Stomach (tissue), 9 donors: ENCODE results near the gene CHGA. TPM values are rescaled to one million over a fixed set of nuclear protein-coding genes. Genes with fewer than 3 reads are reported as not detected.

ENCODE experiments used
- DNase-seq, 2 donors: peaks; one replicate each; pipeline versions ENCODE4 v3.0.0 to v3.0.0-alpha.2; 2013 to 2019
- H3K27ac ChIP-seq, 5 donors: fragments of 200-600 bp in 4 of 5; sonication (generic) in 4 of 5; one replicate each; pipeline ENCODE4 v1.5.1; 2013 to 2019; ENCODE audit warnings: mild to moderate bottlenecking in 1 of 5, moderate library complexity in 1 of 5
- H3K27me3 ChIP-seq, 3 donors: fragments of 200-600 bp; sonication (generic); one replicate each; pipeline ENCODE4 v1.5.1; 2017 to 2019; ENCODE audit warnings: mixed run types in 1 of 3
- H3K36me3 ChIP-seq, 4 donors: fragments of 200-600 bp; sonication (generic); 1 replicate in 3 of 4; 2 replicates in 1 of 4; pipeline ENCODE4 v1.5.1; 2016 to 2019
- H3K4me1 ChIP-seq, 4 donors: fragments of 200-600 bp; sonication (generic); one replicate each; pipeline ENCODE4 v1.5.1; 2016 to 2019
- H3K4me3 ChIP-seq, 4 donors: fragments of 200-600 bp; sonication (generic) in 3 of 4; one replicate each; pipeline ENCODE4 v1.5.1; 2016 to 2019; ENCODE audit warnings: mild to moderate bottlenecking in 1 of 4
- H3K9me3 ChIP-seq, 4 donors: fragments of 200-600 bp; sonication (generic); one replicate each; pipeline ENCODE4 v1.5.1; 2016 to 2019
- EP300 ChIP-seq: sonication (generic); formaldehyde crosslinking; IDR thresholded peaks from one replicate; pipeline ENCODE4 v1.6.1; 2017; ENCODE audit warnings: antibody characterized with exemption
- POLR2A ChIP-seq, 4 donors: fragments of 450-650 bp; IDR thresholded peaks; one replicate each; pipeline ENCODE4 v1.6.1; 2016; ENCODE audit warnings: antibody characterized with exemption in 4 of 4, control low read depth in 2 of 4, mild to moderate bottlenecking in 1 of 4, moderate library complexity in 1 of 4
- POLR2AphosphoS5 ChIP-seq, 3 donors: sonication (generic); formaldehyde crosslinking; IDR thresholded peaks; one replicate each; pipeline ENCODE4 v1.6.1; 2016; ENCODE audit warnings: antibody characterized with exemption in 3 of 3
- WGBS, 5 donors: extraction: QIAGEN DNeasy Blood & Tissue Kit in 3 of 5; methylation state at CpG; one replicate each; pipeline versions ENCODE4 v1.1.5 to v1.1.7; 2013 to 2018; 5-methylcytosine and 5-hydroxymethylcytosine counted together
- intact Hi-C: fragments of 100-400 bp; cut with DNase I; formaldehyde crosslinking; loops from one replicate; pipeline ENCODE4 v1.15.1; 2023; ENCODE audit warnings: low total_unique reads
- polyA plus RNA-seq, 3 donors: library from polyadenylated mRNA; stranded (reverse); fragments of 200-250 nt; gene quantifications; one replicate each; pipeline ENCODE4 v1.2.3, GENCODE V29; 2013
- total RNA-seq, 5 donors: library from RNA; depleted of rRNA; stranded (reverse); fragments of >200 nt; gene quantifications; one replicate each; pipeline versions ENCODE4 v1.1.0 to v1.2.3, GENCODE V29; 2014 to 2016
- TF ChIP-seq, protein P1 (sequence below), 7 experiments: fragments of 450-650 bp in 4 of 7; fragments of 200-600 bp in 3 of 7; sonication (generic) in 3 of 7; IDR thresholded peaks; one replicate each; pipeline ENCODE4 v1.5.1; 2016 to 2019; ENCODE audit warnings: antibody characterized with exemption in 7 of 7, control low read depth in 2 of 7, mild to moderate bottlenecking in 1 of 7
- donor health status: healthy with polysubstance abuse.
- donor health status: Bipolar disorder and iron deficiency.
- donor health status: healthy.

The CHGA gene
- total and polyA plus RNA-seq, 8 donors, result 2.3 to 455 (median 132) TPM

DNA sequence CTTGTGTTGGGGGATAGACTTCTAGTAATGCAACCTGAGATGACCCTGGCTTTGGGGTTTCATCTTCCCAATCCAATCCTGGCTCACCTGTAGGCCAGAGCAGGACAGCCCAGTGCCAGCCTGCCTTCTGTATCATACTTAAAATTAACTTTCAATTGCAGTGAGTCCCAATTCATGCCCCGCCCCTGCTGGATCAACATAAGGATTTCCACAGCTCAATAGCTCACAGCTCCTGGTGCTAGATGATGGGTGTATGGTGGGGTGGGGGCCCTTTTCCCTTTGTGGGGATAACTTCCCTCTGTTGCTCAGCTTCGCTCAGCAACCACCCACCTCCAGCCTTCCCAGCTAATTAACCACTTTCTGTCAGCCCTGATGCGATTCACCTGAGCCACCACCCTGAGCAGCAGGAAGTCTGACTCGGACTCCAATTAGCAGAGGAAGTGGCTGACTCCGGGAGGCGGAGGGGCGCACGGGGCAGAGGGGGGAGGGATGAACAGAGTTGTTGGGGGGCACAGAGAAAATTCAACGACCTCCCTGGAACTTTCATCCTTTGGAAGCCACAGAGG, 24.3 kb upstream of the CHGA start:
- Histone ChIP-seq H3K4me1 (no peaks in the 10 kb centered on the region), H3K9me3 (peaks cover 0 to 15% (median 9%) of the 10 kb centered on the region in 4 donors), H3K36me3 (no peaks in the 10 kb centered on the region), H3K27me3 (peaks cover 0 to 63% (median 15%) of the 10 kb centered on the region in 3 donors), H3K4me3 (no peak overlapping the region), H3K27ac (no peak overlapping the region)
- 47 to 61% (median 55%) methylated on average over 9 of the region's 9 CpGs for WGBS, 5 donors
- intact Hi-C loops, result no loop called here
- TF ChIP-seq POLR2A (IDR thresholded peaks at IDR 0.05), result no peak
- TF ChIP-seq POLR2AphosphoS5 (IDR thresholded peaks at IDR 0.05), result no peak
- TF ChIP-seq, protein P1, sequence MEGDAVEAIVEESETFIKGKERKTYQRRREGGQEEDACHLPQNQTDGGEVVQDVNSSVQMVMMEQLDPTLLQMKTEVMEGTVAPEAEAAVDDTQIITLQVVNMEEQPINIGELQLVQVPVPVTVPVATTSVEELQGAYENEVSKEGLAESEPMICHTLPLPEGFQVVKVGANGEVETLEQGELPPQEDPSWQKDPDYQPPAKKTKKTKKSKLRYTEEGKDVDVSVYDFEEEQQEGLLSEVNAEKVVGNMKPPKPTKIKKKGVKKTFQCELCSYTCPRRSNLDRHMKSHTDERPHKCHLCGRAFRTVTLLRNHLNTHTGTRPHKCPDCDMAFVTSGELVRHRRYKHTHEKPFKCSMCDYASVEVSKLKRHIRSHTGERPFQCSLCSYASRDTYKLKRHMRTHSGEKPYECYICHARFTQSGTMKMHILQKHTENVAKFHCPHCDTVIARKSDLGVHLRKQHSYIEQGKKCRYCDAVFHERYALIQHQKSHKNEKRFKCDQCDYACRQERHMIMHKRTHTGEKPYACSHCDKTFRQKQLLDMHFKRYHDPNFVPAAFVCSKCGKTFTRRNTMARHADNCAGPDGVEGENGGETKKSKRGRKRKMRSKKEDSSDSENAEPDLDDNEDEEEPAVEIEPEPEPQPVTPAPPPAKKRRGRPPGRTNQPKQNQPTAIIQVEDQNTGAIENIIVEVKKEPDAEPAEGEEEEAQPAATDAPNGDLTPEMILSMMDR (IDR thresholded peaks at IDR 0.05), result no peak
- no peak for TF ChIP-seq EP300
- DNase-seq, result no peak

DNA sequence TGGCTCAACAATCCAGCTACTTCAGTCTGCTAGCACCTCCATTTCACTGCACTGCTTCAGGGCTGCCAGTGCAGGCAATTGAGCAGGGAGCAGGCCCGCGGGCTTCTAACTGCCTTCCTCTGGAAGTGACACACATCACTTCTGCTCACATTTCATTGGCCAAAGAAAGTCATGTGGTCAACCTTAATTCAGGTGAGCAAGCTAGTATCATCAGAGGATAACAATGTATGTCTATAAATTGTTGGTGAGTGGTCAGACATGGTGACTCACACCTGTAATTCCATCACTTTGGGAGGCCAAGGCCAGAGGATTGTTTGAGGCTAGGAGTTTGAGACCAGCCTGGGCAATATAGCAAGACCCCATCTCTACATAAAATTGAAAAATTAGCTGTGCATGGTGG, 22.3 kb upstream of the CHGA start:
- H3K27me3 ChIP-seq, result peaks cover 0 to 70% (median 15%) of the 10 kb centered on the region in 3 donors
- 60 to 100% (median 95%) methylated on average over 2 of the region's 2 CpGs for WGBS, 5 donors
- H3K9me3 ChIP-seq, result no peaks in the 10 kb centered on the region
- no peak overlapping the region for H3K27ac ChIP-seq
- TF ChIP-seq, protein P1 (IDR thresholded peaks at IDR 0.05), result no peak
- TF ChIP-seq EP300 (no peak), POLR2A (IDR thresholded peaks at IDR 0.05) (no peak), POLR2AphosphoS5 (IDR thresholded peaks at IDR 0.05) (no peak)
- no peak overlapping the region for H3K4me3 ChIP-seq
- H3K36me3 ChIP-seq, result no peaks in the 10 kb centered on the region
- no peaks in the 10 kb centered on the region for H3K4me1 ChIP-seq
- no peak for DNase-seq
- intact Hi-C loops, result no loop called here

DNA sequence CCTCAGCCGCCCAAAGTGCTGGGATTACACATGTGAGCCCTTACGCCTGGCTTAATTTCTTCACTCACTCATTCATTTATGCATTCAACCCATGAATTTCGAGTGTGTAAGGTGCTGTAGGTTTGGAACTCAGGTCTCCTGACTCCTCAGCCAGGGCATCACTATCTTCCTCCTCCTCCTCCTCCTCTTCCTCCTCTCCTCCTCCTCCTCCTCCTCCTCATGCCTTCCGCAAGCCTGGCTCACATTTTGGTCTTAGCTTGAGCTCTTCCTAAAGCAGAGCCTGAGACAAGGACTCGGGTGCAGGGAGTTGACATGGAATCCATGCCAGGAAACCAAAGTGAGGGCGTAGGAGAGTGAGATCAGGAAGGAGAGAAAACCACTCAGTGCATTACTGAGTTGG, 20.8 kb upstream of the CHGA start:
- intact Hi-C loops, result no loop called here
- WGBS, 5 donors, result 56 to 75% (median 68%) methylated on average over 6 of the region's 6 CpGs
- DNase-seq, result no peak
- Histone ChIP-seq H3K27ac (no peak overlapping the region), H3K4me3 (no peak overlapping the region), H3K27me3 (peaks cover 0 to 69% (median 19%) of the 10 kb centered on the region in 3 donors), H3K4me1 (no peaks in the 10 kb centered on the region), H3K36me3 (no peaks in the 10 kb centered on the region), H3K9me3 (no peaks in the 10 kb centered on the region)
- TF ChIP-seq POLR2A (IDR thresholded peaks at IDR 0.05), result no peak
- TF ChIP-seq, protein P1 (IDR thresholded peaks at IDR 0.05), result no peak
- no peak for TF ChIP-seq EP300
- no peak for TF ChIP-seq POLR2AphosphoS5 (IDR thresholded peaks at IDR 0.05)

DNA sequence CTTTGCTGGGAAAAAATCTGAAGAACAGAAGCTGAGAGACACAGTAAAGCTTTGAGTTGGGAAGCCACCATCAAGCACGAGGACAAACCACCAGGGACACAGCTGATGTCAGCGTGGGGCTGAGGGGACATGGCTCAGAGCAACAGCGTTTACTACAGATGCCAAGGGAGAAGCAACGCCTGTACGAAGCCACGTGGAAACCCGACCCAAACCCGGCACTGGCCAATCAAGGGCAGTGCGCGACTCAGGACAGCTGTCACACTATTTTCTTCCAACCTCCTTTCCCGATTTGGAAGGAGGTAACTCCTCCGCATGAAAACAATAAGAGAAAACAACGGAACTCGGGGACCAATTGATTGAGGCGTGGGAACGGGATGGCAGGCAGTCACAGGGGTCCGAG, 20.2 kb upstream of the CHGA start:
- TF ChIP-seq, protein P1 (IDR thresholded peaks at IDR 0.05), result no peak
- no peak for TF ChIP-seq POLR2AphosphoS5 (IDR thresholded peaks at IDR 0.05)
- TF ChIP-seq POLR2A (IDR thresholded peaks at IDR 0.05), result no peak
- no peak for TF ChIP-seq EP300
- intact Hi-C loops, result no loop called here
- no peaks in the 10 kb centered on the region for H3K9me3 ChIP-seq
- WGBS, 5 donors, result 13 to 28% (median 15%) methylated on average over 17 of the region's 17 CpGs
- H3K4me3 ChIP-seq, result no peak overlapping the region
- no peaks in the 10 kb centered on the region for H3K4me1 ChIP-seq
- no peaks in the 10 kb centered on the region for H3K36me3 ChIP-seq
- H3K27me3 ChIP-seq, result peaks cover 0 to 64% (median 19%) of the 10 kb centered on the region in 3 donors
- H3K27ac ChIP-seq, result no peak overlapping the region
- no peak for DNase-seq
